SH-SY5Y (cell line): ENCODE results near the gene TAOK3.

Experiments used
- GATA2 ChIP-seq: IDR thresholded peaks from 2 replicates; pipeline ENCODE4 v1.6.1; 2011; ENCODE audit warnings: mild to moderate bottlenecking, low read depth, low read length
- GATA3 ChIP-seq: IDR thresholded peaks from 2 replicates; pipeline ENCODE4 v1.6.1; 2011; ENCODE audit warnings: low read depth, mild to moderate bottlenecking, low read length, moderate library complexity

DNA sequence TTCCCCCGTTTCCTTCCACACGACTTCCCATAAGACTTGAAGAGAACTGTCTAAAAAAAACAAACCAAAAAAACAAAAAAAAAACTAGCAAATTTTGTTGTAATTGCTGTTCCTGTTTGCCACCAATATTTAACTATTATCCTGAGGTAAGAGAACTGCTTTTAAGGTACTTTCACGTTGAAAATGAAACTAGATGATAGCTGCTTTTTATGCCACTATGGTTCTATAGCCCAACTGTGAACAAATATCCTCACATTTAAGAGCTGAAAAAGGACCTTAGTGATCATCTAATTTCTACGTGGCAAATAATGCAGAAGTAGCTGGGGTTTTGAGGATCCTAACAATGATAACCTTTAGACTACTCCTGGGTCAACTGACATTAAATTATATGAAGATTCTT lies 98.6 kb downstream of the TAOK3 start:
- TF ChIP-seq GATA3: no peak
- TF ChIP-seq GATA2: no peak
